ENCODE results near the gene ROBO1.

DNA sequence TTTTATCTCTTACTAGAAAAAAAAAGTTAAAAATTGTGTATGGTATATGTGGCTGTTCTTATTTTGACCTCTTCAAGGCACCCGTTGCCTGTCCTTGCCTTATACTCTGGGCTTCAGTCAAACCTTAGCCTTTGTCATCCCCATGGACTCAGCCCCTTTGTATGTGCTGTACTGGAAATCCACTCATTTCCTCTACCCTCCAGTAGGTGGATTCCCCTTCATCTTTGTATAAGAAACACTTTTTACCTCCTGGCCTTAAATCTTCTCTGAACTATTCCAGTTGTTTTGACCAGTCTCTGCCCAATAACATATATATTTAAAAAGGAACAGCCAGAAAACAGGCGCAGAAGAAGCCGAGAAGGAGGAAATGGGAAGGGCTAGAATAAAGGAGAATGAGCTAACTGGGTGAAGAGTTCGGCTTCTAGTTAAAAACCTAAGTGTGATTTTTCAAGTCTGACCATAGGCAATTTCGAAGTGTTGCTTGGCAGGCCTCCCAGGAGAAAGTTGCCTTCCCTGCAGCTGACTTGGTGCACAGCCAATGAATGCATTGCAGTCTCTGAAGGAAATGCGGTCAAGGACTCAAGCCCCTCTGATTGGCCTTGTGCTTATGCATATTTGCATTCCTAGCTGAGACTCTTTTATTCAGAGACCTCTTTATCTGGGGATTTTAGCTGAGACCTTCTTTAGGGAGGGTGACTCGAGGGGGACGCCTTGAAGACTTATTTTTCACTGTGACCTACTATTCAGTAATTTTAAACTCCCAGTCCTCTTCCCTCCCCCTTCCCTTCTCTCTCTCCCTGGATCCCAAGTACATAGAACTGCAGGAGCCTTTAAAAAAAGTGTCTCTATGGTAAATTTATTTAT, 277.4 kb downstream of the ROBO1 start:
- TF ChIP-seq, protein P1, sequence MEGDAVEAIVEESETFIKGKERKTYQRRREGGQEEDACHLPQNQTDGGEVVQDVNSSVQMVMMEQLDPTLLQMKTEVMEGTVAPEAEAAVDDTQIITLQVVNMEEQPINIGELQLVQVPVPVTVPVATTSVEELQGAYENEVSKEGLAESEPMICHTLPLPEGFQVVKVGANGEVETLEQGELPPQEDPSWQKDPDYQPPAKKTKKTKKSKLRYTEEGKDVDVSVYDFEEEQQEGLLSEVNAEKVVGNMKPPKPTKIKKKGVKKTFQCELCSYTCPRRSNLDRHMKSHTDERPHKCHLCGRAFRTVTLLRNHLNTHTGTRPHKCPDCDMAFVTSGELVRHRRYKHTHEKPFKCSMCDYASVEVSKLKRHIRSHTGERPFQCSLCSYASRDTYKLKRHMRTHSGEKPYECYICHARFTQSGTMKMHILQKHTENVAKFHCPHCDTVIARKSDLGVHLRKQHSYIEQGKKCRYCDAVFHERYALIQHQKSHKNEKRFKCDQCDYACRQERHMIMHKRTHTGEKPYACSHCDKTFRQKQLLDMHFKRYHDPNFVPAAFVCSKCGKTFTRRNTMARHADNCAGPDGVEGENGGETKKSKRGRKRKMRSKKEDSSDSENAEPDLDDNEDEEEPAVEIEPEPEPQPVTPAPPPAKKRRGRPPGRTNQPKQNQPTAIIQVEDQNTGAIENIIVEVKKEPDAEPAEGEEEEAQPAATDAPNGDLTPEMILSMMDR (IDR thresholded peaks at IDR 0.05; ENCODE audit: insufficient read depth, low read depth, low read length) = peak; percentile 34
- TF ChIP-seq EZH2 (IDR thresholded peaks at IDR 0.05; ENCODE audit: insufficient read depth, low read length) = no peak
